ENCODE data around the gene TNFRSF19.
A peak's percentile ranks its signal among the peaks of the same experiment; 100 is the strongest.
"Not testable (repeated sequence)": the region's sequence is repeated elsewhere in the genome, so short reads cannot be mapped to it uniquely, and the experiment has no call there.

The TNFRSF19 gene

GRCh38 chr13:23570099-23570920 lies at the start of gene TNFRSF19:
Gene TNFRSF19, plus strand, starts transcription at chr13:23570412. Its CDS starts 19,772 bp downstream, at chr13:23590184.
- peak in 1 of 6 experiments; percentile 2 for DNase-seq

- not testable (repeated sequence) for DNase-seq
Observed at GRCh38 chr13:23529926-23530325, 40.3 kb upstream of the TNFRSF19 start.

- DNase-seq = no peak
Observed at GRCh38 chr13:23531446-23531845, 38.8 kb upstream of the TNFRSF19 start.

GRCh38 chr13:23534090-23534489 lies 36.1 kb upstream of the TNFRSF19 start:
- DNase-seq = no peak

- DNase-seq = no peak
Observed at GRCh38 chr13:23541221-23541824, 28.9 kb upstream of the TNFRSF19 start.

GRCh38 chr13:23544668-23545067 lies 25.5 kb upstream of the TNFRSF19 start:
- no peak for DNase-seq

GRCh38 chr13:23547000-23547590 lies 23.1 kb upstream of the TNFRSF19 start:
- DNase-seq = no peak

GRCh38 chr13:23549724-23550123 lies 20.5 kb upstream of the TNFRSF19 start:
- DNase-seq = no peak

GRCh38 chr13:23550163-23550562 lies 20.0 kb upstream of the TNFRSF19 start:
- no peak for DNase-seq

- no peak for DNase-seq
Observed at GRCh38 chr13:23551213-23552008, 18.8 kb upstream of the TNFRSF19 start.

- DNase-seq = no peak
Observed at GRCh38 chr13:23552171-23552570, 18.0 kb upstream of the TNFRSF19 start.

- DNase-seq = no peak
Observed at GRCh38 chr13:23552661-23553060, 17.6 kb upstream of the TNFRSF19 start.

- no peak for DNase-seq
Observed at GRCh38 chr13:23554000-23554399, 16.2 kb upstream of the TNFRSF19 start.

- no peak for DNase-seq
Observed at GRCh38 chr13:23557043-23557442, 13.2 kb upstream of the TNFRSF19 start.

- DNase-seq = no peak
Observed at GRCh38 chr13:23557733-23558132, 12.5 kb upstream of the TNFRSF19 start.

- DNase-seq = no peak
Observed at GRCh38 chr13:23558675-23559536, 11.3 kb upstream of the TNFRSF19 start.

- no peak for DNase-seq
Observed at GRCh38 chr13:23560571-23561089, 9.6 kb upstream of the TNFRSF19 start.

- no peak for DNase-seq
Observed at GRCh38 chr13:23561261-23561660, 9.0 kb upstream of the TNFRSF19 start.

GRCh38 chr13:23563085-23563845 lies 6.9 kb upstream of the TNFRSF19 start:
- DNase-seq = no peak

- no peak for DNase-seq
Observed at GRCh38 chr13:23567906-23568460, 2.2 kb upstream of the TNFRSF19 start.

GRCh38 chr13:23570921-23571315 lies 706 bp downstream of the TNFRSF19 start:
- no peak for DNase-seq
